ENCODE results near the gene ITGA2B. TPM values are rescaled to one million over a fixed set of nuclear protein-coding genes. Genes with fewer than 3 reads are reported as not detected.
"Not testable (repeated sequence)": the region's sequence is repeated elsewhere in the genome, so short reads cannot be mapped to it uniquely, and the experiment has no call there.

The ITGA2B gene
- total RNA-seq, 1 experiment from 2014 or later = 0.46 TPM

- no peak for DNase-seq (ENCODE audit: low read depth)
These were observed 37.3 kb downstream of the ITGA2B start for GRCh38 chr17:44351961-44352827.

- no peak for DNase-seq (ENCODE audit: low read depth)
These were observed 38.0 kb downstream of the ITGA2B start for GRCh38 chr17:44351464-44351863.

GRCh38 chr17:44350733-44351226 is 38.7 kb downstream of the ITGA2B start:
- peak; percentile 60 for DNase-seq (ENCODE audit: low read depth)

GRCh38 chr17:44349553-44350070 is 39.8 kb downstream of the ITGA2B start:
- no peak for DNase-seq (ENCODE audit: low read depth)

- no peak for DNase-seq (ENCODE audit: low read depth)
These were observed 40.5 kb downstream of the ITGA2B start for GRCh38 chr17:44348988-44349364.

- peak; percentile 61 for DNase-seq (ENCODE audit: low read depth)
These were observed 41.0 kb downstream of the ITGA2B start for GRCh38 chr17:44348234-44348987.

- DNase-seq (ENCODE audit: low read depth) = not testable (repeated sequence)
These were observed 42.0 kb downstream of the ITGA2B start for GRCh38 chr17:44347206-44348055.

- DNase-seq (ENCODE audit: low read depth) = no peak
These were observed 43.2 kb downstream of the ITGA2B start for GRCh38 chr17:44346064-44346844.

GRCh38 chr17:44345454-44346026 is 43.9 kb downstream of the ITGA2B start:
- DNase-seq (ENCODE audit: low read depth) = peak; percentile 73

GRCh38 chr17:44344939-44345453 is 44.5 kb downstream of the ITGA2B start, which contains the start of gene GRN:
TSS of gene GRN (plus strand) at chr17:44345302. CDS start at chr17:44349165, 3,863 bp downstream.
- DNase-seq (ENCODE audit: low read depth) = peak; percentile 95

GRCh38 chr17:44343510-44344209 is 45.8 kb downstream of the ITGA2B start:
- no peak for DNase-seq (ENCODE audit: low read depth)

GRCh38 chr17:44340553-44340952 is 48.9 kb downstream of the ITGA2B start:
- DNase-seq (ENCODE audit: low read depth) = not testable (repeated sequence)

- peak; percentile 52 for DNase-seq (ENCODE audit: low read depth)
These were observed 50.7 kb downstream of the ITGA2B start for GRCh38 chr17:44338702-44339101.

GRCh38 chr17:44335968-44336367 is 53.5 kb downstream of the ITGA2B start:
- no peak for DNase-seq (ENCODE audit: low read depth)

GRCh38 chr17:44335564-44335963 is 53.9 kb downstream of the ITGA2B start:
- no peak for DNase-seq (ENCODE audit: low read depth)

- DNase-seq (ENCODE audit: low read depth) = no peak
These were observed 54.7 kb downstream of the ITGA2B start for GRCh38 chr17:44334727-44335126.

GRCh38 chr17:44334315-44334714 is 55.1 kb downstream of the ITGA2B start:
- no peak for DNase-seq (ENCODE audit: low read depth)

- DNase-seq (ENCODE audit: low read depth) = no peak
These were observed 56.1 kb downstream of the ITGA2B start for GRCh38 chr17:44333371-44333770.

GRCh38 chr17:44331249-44331760 is 58.1 kb downstream of the ITGA2B start:
- peak; percentile 42 for DNase-seq (ENCODE audit: low read depth)

All from Daoy (cell line).